GM18498 (cell line): Measurements from ENCODE around the gene PDRG1.
"Not testable (repeated sequence)": the region's sequence is repeated elsewhere in the genome, so short reads cannot be mapped to it uniquely, and the experiment has no call there.

Experiments
- ATAC-seq: cut with Tn5 transposase; IDR thresholded peaks from one replicate; pipeline ENCODE4 v1.9.1; 2021; ENCODE audit warnings: mild to moderate bottlenecking, moderate library complexity; ENCODE audit not compliant: unreplicated experiment

PDRG1 gene

GRCh38 chr20:31929631-31930030 is 22.2 kb downstream of the PDRG1 start:
- not testable (repeated sequence) for ATAC-seq

- ATAC-seq: no peak
These were observed 24.2 kb downstream of the PDRG1 start for GRCh38 chr20:31927627-31928159.

GRCh38 chr20:31926493-31926892 is 25.4 kb downstream of the PDRG1 start:
- ATAC-seq: no peak

- ATAC-seq: no peak
These were observed 26.2 kb downstream of the PDRG1 start for GRCh38 chr20:31925631-31926030.

GRCh38 chr20:31924561-31924960 is 27.3 kb downstream of the PDRG1 start:
- no peak for ATAC-seq

GRCh38 chr20:31923388-31924331 is 28.2 kb downstream of the PDRG1 start:
- no peak for ATAC-seq

GRCh38 chr20:31922588-31922987 is 29.3 kb downstream of the PDRG1 start:
- ATAC-seq: no peak

- ATAC-seq: no peak
These were observed 29.7 kb downstream of the PDRG1 start for GRCh38 chr20:31922181-31922580.

- not testable (repeated sequence) for ATAC-seq
These were observed 30.4 kb downstream of the PDRG1 start for GRCh38 chr20:31921480-31921879.

- ATAC-seq: no peak
These were observed 31.5 kb downstream of the PDRG1 start for GRCh38 chr20:31920275-31920855.

GRCh38 chr20:31919410-31920155 is 32.3 kb downstream of the PDRG1 start:
- ATAC-seq: no peak

- ATAC-seq: no peak
These were observed 33.3 kb downstream of the PDRG1 start for GRCh38 chr20:31918466-31919105.

GRCh38 chr20:31917962-31918412 is 33.9 kb downstream of the PDRG1 start:
- ATAC-seq: not testable (repeated sequence)

GRCh38 chr20:31916708-31917107 is 35.1 kb downstream of the PDRG1 start:
- no peak for ATAC-seq

- ATAC-seq: no peak
These were observed 36.2 kb downstream of the PDRG1 start for GRCh38 chr20:31915491-31916280.

- no peak for ATAC-seq
These were observed 37.7 kb downstream of the PDRG1 start for GRCh38 chr20:31914170-31914569.

GRCh38 chr20:31913431-31914157 is 38.3 kb downstream of the PDRG1 start:
- no peak for ATAC-seq

GRCh38 chr20:31910071-31910803 is 41.6 kb downstream of the PDRG1 start:
- no peak for ATAC-seq
